Measurements from ENCODE around the gene BDKRB2. TPM values are rescaled to one million over a fixed set of nuclear protein-coding genes. Genes with fewer than 3 reads are reported as not detected.

Gene BDKRB2
- total RNA-seq, 2 experiments from 2014 or later: not detected

GRCh38 chr14:96263347-96264199, 58.9 kb downstream of the BDKRB2 start:
- peaks cover 25% of the 10 kb centered on the region for H3K27me3 Mint-ChIP-seq
- DNase-seq (no peak), ATAC-seq (no peak)
- no peaks in the 10 kb centered on the region for H3K9me3 Mint-ChIP-seq (ENCODE audit: low read depth)
- no peaks in the 10 kb centered on the region for H3K4me1 Mint-ChIP-seq
- H3K27ac Mint-ChIP-seq: no peak overlapping the region
- H3K36me3 Mint-ChIP-seq: no peaks in the 10 kb centered on the region
- no peak overlapping the region for H3K4me3 Mint-ChIP-seq
- CTCF ChIA-PET: no interaction called here

- no peaks in the 10 kb centered on the region for H3K36me3 Mint-ChIP-seq
- no peak for ATAC-seq
- no peak overlapping the region for H3K27ac Mint-ChIP-seq
- no peak overlapping the region for H3K4me3 Mint-ChIP-seq
- CTCF ChIA-PET: no interaction called here
- no peaks in the 10 kb centered on the region for H3K4me1 Mint-ChIP-seq
- H3K9me3 Mint-ChIP-seq (ENCODE audit: low read depth): no peaks in the 10 kb centered on the region
- H3K27me3 Mint-ChIP-seq: peaks cover 19% of the 10 kb centered on the region
- no peak for DNase-seq
Measured at GRCh38 chr14:96264200-96264553, 59.5 kb downstream of the BDKRB2 start.

GRCh38 chr14:96264853-96265252, 60.2 kb downstream of the BDKRB2 start:
- ATAC-seq (no peak), DNase-seq (no peak)
- Mint-ChIP-seq H3K27ac (no peak overlapping the region), H3K27me3 (peaks cover 13% of the 10 kb centered on the region), H3K4me1 (no peaks in the 10 kb centered on the region), H3K9me3 (ENCODE audit: low read depth) (no peaks in the 10 kb centered on the region), H3K36me3 (no peaks in the 10 kb centered on the region), H3K4me3 (no peak overlapping the region)
- CTCF ChIA-PET: no interaction called here

- Mint-ChIP-seq H3K36me3 (no peaks in the 10 kb centered on the region), H3K4me1 (no peaks in the 10 kb centered on the region), H3K27ac (no peak overlapping the region), H3K27me3 (peaks cover 7% of the 10 kb centered on the region), H3K9me3 (ENCODE audit: low read depth) (no peaks in the 10 kb centered on the region), H3K4me3 (no peak overlapping the region)
- DNase-seq: no peak
- ATAC-seq: no peak
- CTCF ChIA-PET: no interaction called here
Measured at GRCh38 chr14:96265383-96266095, 60.9 kb downstream of the BDKRB2 start.

- CTCF ChIA-PET: no interaction called here
- DNase-seq (no peak), ATAC-seq (no peak)
- H3K4me1 Mint-ChIP-seq: no peaks in the 10 kb centered on the region
- H3K4me3 Mint-ChIP-seq: no peak overlapping the region
- no peak overlapping the region for H3K27ac Mint-ChIP-seq
- H3K27me3 Mint-ChIP-seq: no peaks in the 10 kb centered on the region
- H3K36me3 Mint-ChIP-seq: no peaks in the 10 kb centered on the region
- H3K9me3 Mint-ChIP-seq (ENCODE audit: low read depth): peaks cover 3% of the 10 kb centered on the region
Measured at GRCh38 chr14:96267336-96267735, 62.7 kb downstream of the BDKRB2 start.

- CTCF ChIA-PET: no interaction called here
- H3K9me3 Mint-ChIP-seq (ENCODE audit: low read depth): peaks cover 3% of the 10 kb centered on the region
- H3K4me3 Mint-ChIP-seq: no peak overlapping the region
- DNase-seq: no peak
- ATAC-seq: no peak
- H3K36me3 Mint-ChIP-seq: no peaks in the 10 kb centered on the region
- no peaks in the 10 kb centered on the region for H3K27me3 Mint-ChIP-seq
- no peaks in the 10 kb centered on the region for H3K4me1 Mint-ChIP-seq
- no peak overlapping the region for H3K27ac Mint-ChIP-seq
Measured at GRCh38 chr14:96267916-96268315, 63.3 kb downstream of the BDKRB2 start.

- H3K36me3 Mint-ChIP-seq: no peaks in the 10 kb centered on the region
- no peak for ATAC-seq
- no peak for DNase-seq
- H3K4me1 Mint-ChIP-seq: no peaks in the 10 kb centered on the region
- no peak overlapping the region for H3K27ac Mint-ChIP-seq
- CTCF ChIA-PET: no interaction called here
- H3K9me3 Mint-ChIP-seq (ENCODE audit: low read depth): peaks cover 3% of the 10 kb centered on the region
- no peaks in the 10 kb centered on the region for H3K27me3 Mint-ChIP-seq
- H3K4me3 Mint-ChIP-seq: no peak overlapping the region
Measured at GRCh38 chr14:96268431-96269358, 64.1 kb downstream of the BDKRB2 start.

GRCh38 chr14:96269359-96269710, 64.7 kb downstream of the BDKRB2 start:
- Mint-ChIP-seq H3K36me3 (no peaks in the 10 kb centered on the region), H3K9me3 (ENCODE audit: low read depth) (peaks cover 3% of the 10 kb centered on the region), H3K4me1 (no peaks in the 10 kb centered on the region), H3K27ac (no peak overlapping the region), H3K27me3 (no peaks in the 10 kb centered on the region), H3K4me3 (no peak overlapping the region)
- CTCF ChIA-PET: no interaction called here
- ATAC-seq (no peak), DNase-seq (no peak)

- no peak for ATAC-seq
- Mint-ChIP-seq H3K4me1 (no peaks in the 10 kb centered on the region), H3K36me3 (no peaks in the 10 kb centered on the region), H3K27me3 (peaks cover 2% of the 10 kb centered on the region), H3K4me3 (no peak overlapping the region), H3K9me3 (ENCODE audit: low read depth) (peaks cover 3% of the 10 kb centered on the region), H3K27ac (no peak overlapping the region)
- no peak for DNase-seq
- CTCF ChIA-PET: no interaction called here
Measured at GRCh38 chr14:96270565-96271420, 66.2 kb downstream of the BDKRB2 start.

GRCh38 chr14:96271421-96271762, 66.8 kb downstream of the BDKRB2 start:
- DNase-seq (no peak), ATAC-seq (no peak)
- H3K27ac Mint-ChIP-seq: no peak overlapping the region
- H3K9me3 Mint-ChIP-seq (ENCODE audit: low read depth): peaks cover 3% of the 10 kb centered on the region
- peaks cover 6% of the 10 kb centered on the region for H3K27me3 Mint-ChIP-seq
- H3K4me3 Mint-ChIP-seq: no peak overlapping the region
- H3K4me1 Mint-ChIP-seq: no peaks in the 10 kb centered on the region
- H3K36me3 Mint-ChIP-seq: no peaks in the 10 kb centered on the region
- CTCF ChIA-PET: no interaction called here

GRCh38 chr14:96272777-96273473, 68.3 kb downstream of the BDKRB2 start:
- no peaks in the 10 kb centered on the region for H3K36me3 Mint-ChIP-seq
- no peak overlapping the region for H3K4me3 Mint-ChIP-seq
- ATAC-seq (no peak), DNase-seq (no peak)
- no peaks in the 10 kb centered on the region for H3K4me1 Mint-ChIP-seq
- H3K9me3 Mint-ChIP-seq (ENCODE audit: low read depth): peaks cover 8% of the 10 kb centered on the region
- CTCF ChIA-PET: interaction anchor here (1.0 to 1.8 kb wide), 2 partner anchors 11 to 13 kb away, joined by 4 to 5 read pairs; no protein-coding TSS in a partner anchor
- H3K27ac Mint-ChIP-seq: no peak overlapping the region
- H3K27me3 Mint-ChIP-seq: peaks cover 6% of the 10 kb centered on the region

- Mint-ChIP-seq H3K36me3 (no peaks in the 10 kb centered on the region), H3K9me3 (ENCODE audit: low read depth) (peaks cover 8% of the 10 kb centered on the region), H3K4me3 (no peak overlapping the region), H3K27me3 (peaks cover 6% of the 10 kb centered on the region), H3K4me1 (no peaks in the 10 kb centered on the region), H3K27ac (no peak overlapping the region)
- ATAC-seq: no peak
- no peak for DNase-seq
- CTCF ChIA-PET: interaction anchor here (1.8 kb wide), 1 partner anchor 13 kb away, joined by 5 read pairs; no protein-coding TSS in a partner anchor
Measured at GRCh38 chr14:96273629-96274028, 69.0 kb downstream of the BDKRB2 start.

Data from activated CD8-positive, alpha-beta memory T cell treated with anti-CD3 and anti-CD28 coated beads, Interleukin-2, amount 10 ng/mL, durations not matched to agents 7 days and 5 days (primary cell).